NCI-H1048 (cell line): ENCODE results near the gene PTPRN2.
A peak's percentile ranks its signal among the peaks of the same experiment; 100 is the strongest.
"Not testable (repeated sequence)": the region's sequence is repeated elsewhere in the genome, so short reads cannot be mapped to it uniquely, and the experiment has no call there.

ENCODE experiments used
- DNase-seq: peaks from one replicate; lab custom pipeline; 2025; lab: John Stamatoyannopoulos, UW

Gene PTPRN2

GRCh38 chr7:158468181-158468580 is 119.4 kb downstream of the PTPRN2 start:
- DNase-seq = peak; percentile 26

- DNase-seq = no peak
Measured at GRCh38 chr7:158467562-158467961, 120.1 kb downstream of the PTPRN2 start.

GRCh38 chr7:158463317-158463716 is 124.3 kb downstream of the PTPRN2 start:
- no peak for DNase-seq

- DNase-seq = no peak
Measured at GRCh38 chr7:158461824-158462223, 125.8 kb downstream of the PTPRN2 start.

DNA sequence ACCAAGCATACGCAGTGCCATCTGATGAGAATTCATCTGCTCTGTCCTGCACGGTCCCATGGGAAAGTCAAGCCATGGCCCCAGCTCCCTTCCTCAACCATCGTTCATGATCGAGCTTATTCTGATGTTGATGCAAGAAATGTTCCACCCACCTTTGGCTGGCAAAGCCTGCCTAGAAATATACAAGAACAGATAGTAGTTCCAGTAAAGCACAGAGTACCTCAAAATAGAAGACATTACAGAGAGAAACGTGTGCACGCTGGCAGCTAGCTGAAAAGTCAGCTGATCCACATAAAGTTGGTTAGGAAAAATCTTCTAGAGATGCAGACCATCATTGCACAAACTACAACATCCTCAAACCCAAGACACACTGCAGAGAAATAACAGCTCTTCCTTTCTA is 127.0 kb downstream of the PTPRN2 start:
- no peak for DNase-seq

- DNase-seq = no peak
Measured at GRCh38 chr7:158458716-158459282, 128.8 kb downstream of the PTPRN2 start.

DNA sequence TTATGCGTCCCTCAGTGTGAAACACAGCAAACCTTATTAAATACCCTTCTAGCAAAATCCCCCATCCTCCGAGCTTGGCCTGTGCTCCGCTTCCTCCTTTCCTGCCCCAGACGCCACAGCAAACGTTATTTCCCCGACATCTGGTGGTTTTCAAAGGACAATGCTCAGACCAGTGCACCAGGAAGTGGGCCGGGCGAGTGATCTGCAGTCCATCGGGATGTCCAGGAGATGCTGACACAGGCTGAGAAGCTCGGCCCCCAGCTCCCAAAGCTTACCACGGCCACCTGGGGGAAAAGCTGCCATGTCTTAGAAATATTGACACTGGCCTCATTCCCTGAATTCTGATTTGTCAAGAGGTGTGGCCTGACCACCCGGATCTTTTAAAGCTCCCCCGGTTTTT is 129.5 kb downstream of the PTPRN2 start:
- DNase-seq = no peak

DNA sequence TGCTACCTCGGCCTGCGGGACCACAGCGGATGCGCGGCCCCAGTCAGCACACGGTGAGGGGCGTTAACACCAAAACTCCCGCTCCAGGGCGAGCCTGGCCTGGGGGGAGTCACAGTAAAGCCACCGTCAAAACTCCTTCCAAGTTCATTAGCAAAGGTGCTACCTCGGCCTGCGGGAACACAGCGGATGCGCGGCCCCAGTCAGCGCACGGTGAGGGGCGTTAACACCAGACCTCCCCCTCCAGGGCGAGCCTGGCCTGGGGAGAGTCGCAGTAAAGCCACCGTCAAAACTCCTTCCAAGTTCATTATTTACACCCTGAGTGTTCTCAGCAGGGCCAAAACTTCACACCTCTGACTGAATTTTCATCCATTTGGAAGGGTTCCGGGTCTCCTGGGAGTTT is 130.0 kb downstream of the PTPRN2 start:
- DNase-seq = not testable (repeated sequence)

DNA sequence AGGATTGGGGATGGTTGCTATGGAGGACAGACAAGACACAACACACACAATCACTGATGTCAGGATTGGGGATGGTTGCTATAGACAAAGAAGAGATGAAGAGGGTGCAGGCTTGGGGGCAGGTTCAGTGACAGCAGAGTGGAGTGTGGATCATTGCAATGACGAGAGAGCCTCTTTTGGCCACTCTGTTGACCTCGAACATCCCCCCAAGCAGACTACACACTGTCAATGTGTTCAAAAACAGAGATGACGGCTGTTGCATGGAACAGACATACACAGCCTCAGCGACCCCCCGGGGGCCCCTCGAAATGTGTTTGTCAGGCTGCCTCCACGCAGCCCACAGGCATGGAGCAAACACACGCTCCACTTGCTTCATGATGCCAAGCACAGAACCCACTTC is 133.0 kb downstream of the PTPRN2 start:
- no peak for DNase-seq

GRCh38 chr7:158453663-158454062 is 134.0 kb downstream of the PTPRN2 start:
- no peak for DNase-seq

DNA sequence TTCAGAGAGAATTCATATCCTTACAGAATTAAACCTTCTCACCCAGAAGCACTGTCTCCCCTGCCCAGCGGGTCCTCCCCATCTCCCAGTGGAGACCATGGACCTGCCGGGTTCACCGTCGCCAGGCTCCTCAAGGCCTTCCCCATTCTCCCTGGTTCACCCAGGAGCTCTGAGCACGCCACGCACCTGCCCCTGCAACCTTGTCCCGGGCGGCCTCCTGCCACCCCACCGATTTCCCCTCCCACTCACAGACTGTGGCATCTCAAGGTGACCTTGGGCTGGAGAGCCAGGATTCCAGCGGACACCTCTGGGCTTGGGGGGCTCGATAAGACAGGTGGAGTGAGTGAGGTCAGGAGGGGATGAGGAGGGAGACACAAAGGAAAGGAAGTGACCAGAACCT is 135.3 kb downstream of the PTPRN2 start:
- no peak for DNase-seq

- DNase-seq = no peak
Measured at GRCh38 chr7:158450476-158451124, 137.0 kb downstream of the PTPRN2 start.

DNA sequence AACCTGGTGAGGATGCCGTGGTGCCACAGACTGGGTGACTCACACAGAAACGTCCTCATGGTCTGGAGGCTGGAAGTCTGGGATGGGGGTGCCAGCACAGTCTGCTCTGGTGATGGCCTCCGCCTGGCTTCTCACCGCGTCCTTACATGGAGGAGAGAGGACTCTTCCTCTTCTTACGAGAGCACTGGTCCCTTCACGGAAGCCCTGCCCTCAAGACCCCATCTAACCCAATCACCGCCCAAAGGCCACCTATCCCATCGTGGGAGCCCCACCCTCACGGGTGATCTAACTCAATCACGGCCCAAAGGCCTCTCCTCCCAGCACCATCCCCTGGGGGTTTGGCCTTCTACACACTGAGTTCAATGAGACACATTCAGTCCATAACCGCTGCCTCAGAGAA is 137.7 kb downstream of the PTPRN2 start:
- no peak for DNase-seq

DNA sequence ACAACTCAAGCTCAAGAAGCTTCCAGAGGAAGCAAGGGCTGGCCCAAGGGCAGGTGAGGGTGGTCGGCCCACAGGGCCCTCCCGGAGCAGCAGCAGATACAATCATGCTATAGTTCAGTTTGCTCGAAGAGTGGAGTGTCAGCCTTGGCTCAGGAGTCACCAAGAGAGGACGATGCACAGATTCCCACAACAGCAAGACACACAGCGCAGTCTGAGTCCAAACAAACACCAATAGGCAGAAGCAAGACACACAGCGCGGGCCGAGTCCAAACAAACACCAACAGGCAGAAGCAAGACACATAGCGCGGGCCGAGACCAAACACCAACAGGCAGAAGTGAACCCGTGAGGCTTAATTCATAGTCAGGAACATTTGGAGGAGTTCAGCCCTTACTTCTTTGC is 138.4 kb downstream of the PTPRN2 start:
- DNase-seq = no peak

GRCh38 chr7:158448430-158449100 is 139.1 kb downstream of the PTPRN2 start:
- no peak for DNase-seq

- no peak for DNase-seq
Measured at GRCh38 chr7:158447506-158448171, 140.0 kb downstream of the PTPRN2 start.

- DNase-seq = no peak
Measured at GRCh38 chr7:158447151-158447505, 140.5 kb downstream of the PTPRN2 start.

- DNase-seq = no peak
Measured at GRCh38 chr7:158446706-158447105, 140.9 kb downstream of the PTPRN2 start.

DNA sequence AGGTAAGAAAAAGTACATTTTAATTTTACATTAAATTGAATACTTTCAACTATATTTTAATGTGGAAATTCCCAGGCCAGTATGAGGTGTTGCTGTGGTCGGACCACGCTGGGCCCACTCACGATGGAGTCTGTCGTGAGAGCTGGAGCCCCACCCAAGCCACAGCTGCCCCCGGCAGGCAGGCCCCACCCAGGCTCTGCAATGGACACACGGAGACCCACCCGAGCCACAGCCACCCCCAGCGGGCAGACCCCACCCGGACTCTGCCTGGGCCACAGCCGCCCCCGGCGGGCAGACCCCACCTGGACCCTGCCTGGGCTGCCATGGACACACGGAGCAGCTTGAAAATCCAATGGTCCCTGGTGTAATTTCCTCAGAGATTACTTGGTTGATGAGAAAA is 141.3 kb downstream of the PTPRN2 start:
- no peak for DNase-seq

DNA sequence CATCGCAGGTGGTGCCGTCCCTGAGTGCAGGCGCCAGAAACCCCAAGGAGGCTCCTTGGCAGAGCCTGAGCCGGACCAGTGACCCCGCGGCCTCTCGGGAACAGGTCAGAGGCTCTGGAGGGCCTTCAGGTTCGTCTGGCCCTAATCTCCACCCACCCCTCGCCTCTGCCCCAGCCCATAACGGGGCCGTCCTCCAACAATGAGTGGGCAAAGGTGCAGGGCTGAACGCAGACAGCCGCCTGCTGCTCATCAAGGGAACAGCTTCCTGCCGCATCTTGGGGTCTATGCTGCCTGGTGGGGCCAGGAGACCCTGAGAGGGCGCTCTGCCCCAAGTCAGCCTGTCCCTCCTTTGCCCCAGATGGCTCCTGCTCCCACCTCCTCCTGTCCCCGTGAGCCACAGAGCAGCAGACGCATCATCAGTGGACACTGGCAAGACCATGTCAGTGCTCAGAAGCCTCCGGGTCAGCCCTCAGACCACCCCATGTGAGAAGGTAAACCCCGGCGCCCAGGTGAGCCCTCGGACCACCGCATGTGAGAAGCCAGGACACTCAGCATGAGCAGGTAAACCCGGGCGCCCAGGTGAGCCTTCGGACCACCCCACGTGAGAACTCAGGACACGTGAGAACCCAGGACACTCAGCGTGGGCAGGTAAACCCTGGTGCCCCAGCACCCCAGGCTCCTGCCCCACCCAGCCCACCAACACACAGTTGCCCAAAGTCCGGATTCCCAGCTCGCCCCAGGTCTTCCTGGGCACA is 142.0 kb downstream of the PTPRN2 start:
- no peak for DNase-seq

DNA sequence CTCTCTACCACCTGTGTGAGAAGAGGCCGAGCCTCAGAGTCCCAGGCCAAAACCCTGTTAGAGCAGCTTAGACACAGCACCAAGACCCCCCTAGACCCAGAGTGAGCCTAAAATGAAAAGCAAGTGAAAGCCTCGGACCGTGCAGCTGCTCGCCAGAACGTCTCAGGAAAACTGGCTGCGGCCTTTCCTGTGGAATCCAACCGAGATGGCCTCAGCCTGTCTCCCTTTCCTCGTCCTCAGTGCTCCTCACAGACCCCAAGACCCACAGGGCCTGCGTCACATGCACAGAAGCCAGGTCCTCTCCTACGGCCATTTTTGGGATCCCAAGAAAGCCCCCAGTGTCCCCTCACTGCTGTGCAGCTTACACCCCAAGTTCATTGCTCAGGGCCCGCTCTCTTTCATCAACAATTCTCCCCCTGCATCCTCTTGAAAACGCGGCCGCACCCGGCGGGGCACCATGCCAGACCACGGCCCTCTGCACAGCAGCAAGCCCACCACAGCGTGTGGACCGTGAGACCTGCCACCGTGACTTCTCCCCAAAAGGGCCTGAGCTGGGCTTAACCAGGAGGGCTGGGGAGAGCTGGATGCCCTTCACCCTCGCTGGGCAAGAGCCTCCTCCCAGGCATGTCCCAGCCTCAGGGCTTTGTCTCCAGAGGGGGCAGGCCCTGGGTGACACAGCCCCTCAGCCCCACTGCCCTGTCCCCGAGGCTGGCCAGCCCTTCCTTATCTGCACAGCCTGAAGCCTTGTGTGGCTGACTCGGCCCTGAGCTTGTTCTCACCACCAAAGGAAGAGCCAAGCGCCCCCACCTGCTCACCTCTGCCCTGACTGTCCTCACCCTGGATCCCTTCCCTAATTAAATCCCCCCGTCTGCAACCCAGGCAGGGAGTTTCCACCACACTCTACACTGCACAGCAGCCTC is 142.9 kb downstream of the PTPRN2 start:
- no peak for DNase-seq
